HepG2 (cell line): ENCODE measurements around the gene CST1.

ENCODE experiments used
- ELF1 ChIP-seq: sonication (generic); formaldehyde crosslinking; IDR thresholded peaks from 2 replicates; pipeline ENCODE4 v1.4.0; 2020; ENCODE audit warnings: missing genetic modification reagents
- ETV6 ChIP-seq: sonication (generic); formaldehyde crosslinking; conservative IDR thresholded peaks from 2 replicates; pipeline ENCODE4 v1.4.0; 2020; ENCODE audit warnings: missing genetic modification reagents
- FOXM1 ChIP-seq: sonication (generic); formaldehyde crosslinking; IDR thresholded peaks from 2 replicates; pipeline ENCODE4 v1.5.0; 2020; ENCODE audit warnings: missing genetic modification reagents
- GPN1 ChIP-seq: sonication (generic); formaldehyde crosslinking; IDR thresholded peaks from 2 replicates; pipeline ENCODE4 v1.5.1; 2020; ENCODE audit warnings: missing genetic modification reagents, borderline replicate concordance
- NPAS2 ChIP-seq: sonication (generic); formaldehyde crosslinking; IDR thresholded peaks from 2 replicates; pipeline ENCODE4 v1.8.0; 2022; ENCODE audit warnings: mild to moderate bottlenecking, missing genetic modification reagents, borderline replicate concordance
- SP1 ChIP-seq, 2 experiments: fragments of 450-650 bp in 1 of 2; sonication (generic) in 1 of 2; formaldehyde crosslinking in 1 of 2; IDR thresholded peaks; 2 replicates each; pipeline versions ENCODE4 v1.4.0 to v1.6.1; 2016 to 2020; ENCODE audit warnings: missing genetic modification reagents in 1 of 2
- THAP11 ChIP-seq: IDR thresholded peaks from 2 replicates; pipeline ENCODE4 v1.6.1; 2016; ENCODE audit warnings: missing biosample characterization, missing genetic modification reagents
- YEATS2 ChIP-seq: sonication (generic); formaldehyde crosslinking; IDR thresholded peaks from 2 replicates; pipeline ENCODE4 v1.4.0; 2020; ENCODE audit warnings: missing genetic modification reagents, borderline replicate concordance
- ZNF180 ChIP-seq: sonication (generic); formaldehyde crosslinking; IDR thresholded peaks from 2 replicates; pipeline ENCODE4 v1.4.0; 2020; ENCODE audit warnings: low read depth, missing genetic modification reagents, borderline replicate concordance
- ZNF558 ChIP-seq: sonication (generic); formaldehyde crosslinking; IDR thresholded peaks from 2 replicates; pipeline ENCODE4 v1.9.0; 2022; ENCODE audit warnings: mild to moderate bottlenecking, missing genetic modification reagents, borderline replicate concordance
- TF ChIP-seq, protein P1 (sequence below): sonication (generic); formaldehyde crosslinking; conservative IDR thresholded peaks from 2 replicates; pipeline ENCODE4 v1.4.0; 2020; ENCODE audit warnings: missing genetic modification reagents
- TF ChIP-seq, protein P2 (sequence below): fragments of 450-650 bp; IDR thresholded peaks from 2 replicates; pipeline ENCODE4 v1.6.1; 2017
- TF ChIP-seq, protein P3 (sequence below): sonication (generic); formaldehyde crosslinking; IDR thresholded peaks from 2 replicates; pipeline ENCODE4 v1.4.0; 2020; ENCODE audit warnings: missing genetic modification reagents

DNA sequence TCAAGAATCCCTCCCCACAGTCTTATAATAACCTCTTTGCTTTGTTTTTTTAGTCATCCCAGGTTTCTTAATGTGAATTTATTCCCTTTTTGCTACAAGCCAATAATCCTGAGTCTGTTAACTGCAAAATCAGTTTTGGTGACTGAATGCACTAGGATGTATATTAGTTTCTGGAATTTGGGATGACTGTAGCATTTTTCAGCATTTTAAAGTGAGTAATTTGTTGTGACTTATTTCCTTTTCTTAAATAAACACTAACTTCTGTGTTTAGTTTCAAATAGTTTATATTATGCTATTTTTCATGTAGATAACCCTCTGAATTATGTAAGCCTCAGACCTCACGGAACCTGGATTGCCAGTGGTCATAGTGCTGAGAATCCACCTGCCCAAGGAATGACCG is 5.5 kb downstream of the CST1 start:
- TF ChIP-seq THAP11 (CRISPR knock-in tag) (no peak), GPN1 (no peak), YEATS2 (CRISPR knock-in tag) (no peak), ZNF180 (CRISPR knock-in tag) (no peak), FOXM1 (CRISPR knock-in tag) (no peak), ZNF558 (no peak), ELF1 (CRISPR knock-in tag) (no peak), SP1 (IDR thresholded peaks at IDR 0.05) (no peak), SP1 (CRISPR knock-in tag; IDR thresholded peaks at IDR 0.05) (no peak), NPAS2 (CRISPR knock-in tag) (no peak), ETV6 (CRISPR knock-in tag) (no peak)
- TF ChIP-seq, protein P1, sequence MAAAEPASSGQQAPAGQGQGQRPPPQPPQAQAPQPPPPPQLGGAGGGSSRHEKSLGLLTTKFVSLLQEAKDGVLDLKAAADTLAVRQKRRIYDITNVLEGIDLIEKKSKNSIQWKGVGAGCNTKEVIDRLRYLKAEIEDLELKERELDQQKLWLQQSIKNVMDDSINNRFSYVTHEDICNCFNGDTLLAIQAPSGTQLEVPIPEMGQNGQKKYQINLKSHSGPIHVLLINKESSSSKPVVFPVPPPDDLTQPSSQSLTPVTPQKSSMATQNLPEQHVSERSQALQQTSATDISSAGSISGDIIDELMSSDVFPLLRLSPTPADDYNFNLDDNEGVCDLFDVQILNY, result no peak
- TF ChIP-seq, protein P2, sequence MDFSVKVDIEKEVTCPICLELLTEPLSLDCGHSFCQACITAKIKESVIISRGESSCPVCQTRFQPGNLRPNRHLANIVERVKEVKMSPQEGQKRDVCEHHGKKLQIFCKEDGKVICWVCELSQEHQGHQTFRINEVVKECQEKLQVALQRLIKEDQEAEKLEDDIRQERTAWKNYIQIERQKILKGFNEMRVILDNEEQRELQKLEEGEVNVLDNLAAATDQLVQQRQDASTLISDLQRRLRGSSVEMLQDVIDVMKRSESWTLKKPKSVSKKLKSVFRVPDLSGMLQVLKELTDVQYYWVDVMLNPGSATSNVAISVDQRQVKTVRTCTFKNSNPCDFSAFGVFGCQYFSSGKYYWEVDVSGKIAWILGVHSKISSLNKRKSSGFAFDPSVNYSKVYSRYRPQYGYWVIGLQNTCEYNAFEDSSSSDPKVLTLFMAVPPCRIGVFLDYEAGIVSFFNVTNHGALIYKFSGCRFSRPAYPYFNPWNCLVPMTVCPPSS, result no peak
- TF ChIP-seq, protein P3, sequence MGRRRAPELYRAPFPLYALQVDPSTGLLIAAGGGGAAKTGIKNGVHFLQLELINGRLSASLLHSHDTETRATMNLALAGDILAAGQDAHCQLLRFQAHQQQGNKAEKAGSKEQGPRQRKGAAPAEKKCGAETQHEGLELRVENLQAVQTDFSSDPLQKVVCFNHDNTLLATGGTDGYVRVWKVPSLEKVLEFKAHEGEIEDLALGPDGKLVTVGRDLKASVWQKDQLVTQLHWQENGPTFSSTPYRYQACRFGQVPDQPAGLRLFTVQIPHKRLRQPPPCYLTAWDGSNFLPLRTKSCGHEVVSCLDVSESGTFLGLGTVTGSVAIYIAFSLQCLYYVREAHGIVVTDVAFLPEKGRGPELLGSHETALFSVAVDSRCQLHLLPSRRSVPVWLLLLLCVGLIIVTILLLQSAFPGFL, result no peak
